CD8-positive, alpha-beta memory T cell (primary cell): Measurements from ENCODE around the gene TGFBI. TPM values are rescaled to one million over a fixed set of nuclear protein-coding genes. Genes with fewer than 3 reads are reported as not detected.

Experiments used
- CTCF ChIA-PET: fragments of 350-600 bp; sonication (Branson Sonifier 250); formaldehyde crosslinking; loops from one replicate; lab custom pipeline; 2021; ENCODE audit warnings: antibody characterized with exemption; lab: Charles Lee
- POLR2A ChIA-PET: fragments of 350-600 bp; sonication (Branson Sonifier 250); formaldehyde crosslinking; loops from one replicate; lab custom pipeline; 2021; ENCODE audit warnings: antibody characterized with exemption; lab: Charles Lee
- DNase-seq, 5 donors: peaks; one replicate each; pipeline versions ENCODE4 v3.0.0 to v3.0.0-alpha.2; 2020 to 2022; ENCODE audit warnings: mixed read lengths in 1 of 5
- H3K27ac ChIP-seq: one replicate; pipeline ENCODE4 v1.7.0; 2013; ENCODE audit warnings: low read depth, mild to moderate bottlenecking, low read length, moderate library complexity
- H3K27me3 ChIP-seq: 2 replicates; pipeline ENCODE4 v1.7.0; 2013; ENCODE audit warnings: low read length, mild to moderate bottlenecking; ENCODE audit not compliant: insufficient read depth, poor library complexity, severe bottlenecking
- H3K36me3 ChIP-seq: 2 replicates; pipeline ENCODE4 v1.7.0; 2013; ENCODE audit warnings: mild to moderate bottlenecking, low read length, moderate library complexity; ENCODE audit not compliant: insufficient read depth
- H3K4me1 ChIP-seq: 2 replicates; pipeline ENCODE4 v1.7.0; 2013; ENCODE audit warnings: mild to moderate bottlenecking, low read length, moderate library complexity; ENCODE audit not compliant: insufficient read depth
- H3K4me3 ChIP-seq: 2 replicates; pipeline ENCODE4 v1.7.0; 2013; ENCODE audit warnings: mild to moderate bottlenecking, low read length
- H3K9me3 ChIP-seq: 2 replicates; pipeline ENCODE4 v1.7.0; 2013; ENCODE audit warnings: mild to moderate bottlenecking, low read length
- H3K27ac Mint-ChIP-seq, 8 donors: one replicate each; pipeline ENCODE4 v1.8.0; 2020 to 2021; ENCODE audit warnings: mixed read lengths in 8 of 8, mild to moderate bottlenecking in 6 of 8, inconsistent platforms in 3 of 8, moderate library complexity in 3 of 8
- H3K27me3 Mint-ChIP-seq, 2 donors: one replicate each; pipeline ENCODE4 v1.8.0; 2020 to 2021; ENCODE audit warnings: mixed read lengths in 2 of 2, mild to moderate bottlenecking in 1 of 2, moderate library complexity in 1 of 2
- H3K36me3 Mint-ChIP-seq, 3 donors: one replicate each; pipeline ENCODE4 v1.8.0; 2020 to 2021; ENCODE audit warnings: mixed read lengths in 3 of 3, inconsistent platforms in 1 of 3, mild to moderate bottlenecking in 1 of 3
- H3K4me1 Mint-ChIP-seq, 3 donors: one replicate each; pipeline ENCODE4 v1.8.0; 2020 to 2021; ENCODE audit warnings: mixed read lengths in 3 of 3, inconsistent platforms in 1 of 3, mild to moderate bottlenecking in 1 of 3
- H3K4me3 Mint-ChIP-seq, 7 donors: one replicate each; pipeline ENCODE4 v1.8.0; 2020 to 2021; ENCODE audit warnings: mixed read lengths in 7 of 7, mild to moderate bottlenecking in 6 of 7, moderate library complexity in 4 of 7, inconsistent platforms in 2 of 7
- H3K9me3 Mint-ChIP-seq, 5 donors: one replicate each; pipeline ENCODE4 v1.8.0; 2020 to 2022; ENCODE audit warnings: mixed read lengths in 5 of 5, mild to moderate bottlenecking in 3 of 5, moderate library complexity in 2 of 5, inconsistent platforms in 1 of 5
- polyA plus RNA-seq: library from polyadenylated mRNA; unstranded; fragments of 300-500 nt; fragmentation: Illumina TruSeq; gene quantifications from one replicate; pipeline ENCODE4 v1.2.3, GENCODE V29; 2021
- total RNA-seq, 2 experiments: library from RNA; stranded (reverse); gene quantifications; one replicate each; pipeline ENCODE4 v1.2.3, GENCODE V29; 2021

Gene TGFBI
- total and polyA plus RNA-seq, 3 experiments from 2014 or later, result 4.9 to 9.2 (median 8.8) TPM

GRCh38 chr5:136015966-136016650, 12.7 kb upstream of the TGFBI start:
- no peaks in the 10 kb centered on the region for H3K9me3 ChIP-seq
- no peak overlapping the region for H3K27ac Mint-ChIP-seq
- peaks cover 13 to 16% of the 10 kb centered on the region in 2 donors for H3K27me3 Mint-ChIP-seq
- no peaks in the 10 kb centered on the region for H3K36me3 ChIP-seq
- no peak for DNase-seq
- peaks cover 0 to 3% (median 0%) of the 10 kb centered on the region in 3 donors for H3K36me3 Mint-ChIP-seq
- no peak overlapping the region for H3K27ac ChIP-seq
- H3K4me1 ChIP-seq, result no peaks in the 10 kb centered on the region
- H3K27me3 ChIP-seq, result no peaks in the 10 kb centered on the region
- no peak overlapping the region for H3K4me3 ChIP-seq
- no peak overlapping the region for H3K4me3 Mint-ChIP-seq
- ChIA-PET POLR2A (no interaction called here), CTCF (no interaction called here)
- peaks cover 9 to 16% (median 15%) of the 10 kb centered on the region in 3 donors for H3K4me1 Mint-ChIP-seq
- H3K9me3 Mint-ChIP-seq, result no peaks in the 10 kb centered on the region

GRCh38 chr5:136016945-136017530, 11.8 kb upstream of the TGFBI start:
- Mint-ChIP-seq H3K27me3 (peaks cover 13 to 16% of the 10 kb centered on the region in 2 donors), H3K36me3 (peaks cover 0 to 3% (median 0%) of the 10 kb centered on the region in 3 donors), H3K9me3 (no peaks in the 10 kb centered on the region), H3K27ac (no peak overlapping the region), H3K4me1 (peaks cover 5 to 11% (median 10%) of the 10 kb centered on the region in 3 donors), H3K4me3 (no peak overlapping the region)
- DNase-seq, result no peak
- Histone ChIP-seq H3K36me3 (no peaks in the 10 kb centered on the region), H3K4me1 (no peaks in the 10 kb centered on the region), H3K27me3 (no peaks in the 10 kb centered on the region), H3K9me3 (no peaks in the 10 kb centered on the region), H3K27ac (no peak overlapping the region), H3K4me3 (no peak overlapping the region)
- CTCF ChIA-PET, result no interaction called here
- POLR2A ChIA-PET, result no interaction called here

- Mint-ChIP-seq H3K4me3 (no peak overlapping the region), H3K27ac (no peak overlapping the region), H3K27me3 (peaks cover 7 to 11% of the 10 kb centered on the region in 2 donors), H3K9me3 (no peaks in the 10 kb centered on the region), H3K36me3 (peaks cover 0 to 3% (median 0%) of the 10 kb centered on the region in 3 donors), H3K4me1 (peaks cover 2 to 6% (median 6%) of the 10 kb centered on the region in 3 donors)
- Histone ChIP-seq H3K27me3 (no peaks in the 10 kb centered on the region), H3K27ac (no peak overlapping the region), H3K9me3 (no peaks in the 10 kb centered on the region), H3K36me3 (no peaks in the 10 kb centered on the region), H3K4me3 (no peak overlapping the region), H3K4me1 (no peaks in the 10 kb centered on the region)
- CTCF ChIA-PET, result interaction anchor here (0.9 kb wide), 1 partner anchor 15 kb away, joined by 3 read pairs; no protein-coding TSS in a partner anchor
- no peak for DNase-seq
- POLR2A ChIA-PET, result no interaction called here
These were observed 9.7 kb upstream of the TGFBI start for GRCh38 chr5:136018814-136019783.

DNA sequence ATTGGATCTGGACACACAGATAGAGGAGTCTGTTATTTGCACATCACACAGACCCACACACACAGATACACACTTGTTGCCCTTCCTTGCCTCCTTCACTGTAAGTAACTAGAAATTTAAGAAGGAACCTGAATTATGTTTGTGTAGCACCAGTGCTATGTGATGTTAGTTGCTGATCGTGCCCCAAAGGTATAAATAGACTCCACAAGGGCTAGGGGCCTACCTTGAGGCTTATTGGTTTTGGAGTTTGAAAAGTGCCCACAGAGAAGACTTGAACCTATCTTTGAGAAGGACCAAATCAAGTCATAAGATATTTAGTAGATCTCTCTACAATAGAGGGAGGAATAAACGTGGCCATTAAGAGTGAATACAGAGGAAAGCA, 8.8 kb upstream of the TGFBI start:
- Mint-ChIP-seq H3K9me3 (no peaks in the 10 kb centered on the region), H3K36me3 (peaks cover 0 to 3% (median 0%) of the 10 kb centered on the region in 3 donors), H3K27me3 (peaks cover 2 to 5% of the 10 kb centered on the region in 2 donors), H3K27ac (no peak overlapping the region), H3K4me3 (no peak overlapping the region), H3K4me1 (no peaks in the 10 kb centered on the region)
- H3K36me3 ChIP-seq, result no peaks in the 10 kb centered on the region
- ChIA-PET CTCF (no interaction called here), POLR2A (no interaction called here)
- H3K4me1 ChIP-seq, result no peaks in the 10 kb centered on the region
- no peaks in the 10 kb centered on the region for H3K27me3 ChIP-seq
- no peak overlapping the region for H3K27ac ChIP-seq
- H3K4me3 ChIP-seq, result no peak overlapping the region
- no peaks in the 10 kb centered on the region for H3K9me3 ChIP-seq
- DNase-seq, result no peak

- no peak overlapping the region for H3K4me3 ChIP-seq
- ChIA-PET POLR2A (no interaction called here), CTCF (no interaction called here)
- H3K4me1 Mint-ChIP-seq, result no peaks in the 10 kb centered on the region
- DNase-seq, result no peak
- H3K27me3 ChIP-seq, result no peaks in the 10 kb centered on the region
- H3K9me3 Mint-ChIP-seq, result no peaks in the 10 kb centered on the region
- H3K4me3 Mint-ChIP-seq, result no peak overlapping the region
- no peak overlapping the region for H3K27ac ChIP-seq
- no peaks in the 10 kb centered on the region for H3K4me1 ChIP-seq
- H3K27me3 Mint-ChIP-seq, result peaks cover 0 to 5% of the 10 kb centered on the region in 2 donors
- H3K27ac Mint-ChIP-seq, result no peak overlapping the region
- no peaks in the 10 kb centered on the region for H3K9me3 ChIP-seq
- peaks cover 0 to 3% (median 0%) of the 10 kb centered on the region in 3 donors for H3K36me3 Mint-ChIP-seq
- H3K36me3 ChIP-seq, result no peaks in the 10 kb centered on the region
These were observed 8.3 kb upstream of the TGFBI start for GRCh38 chr5:136020383-136021015.

DNA sequence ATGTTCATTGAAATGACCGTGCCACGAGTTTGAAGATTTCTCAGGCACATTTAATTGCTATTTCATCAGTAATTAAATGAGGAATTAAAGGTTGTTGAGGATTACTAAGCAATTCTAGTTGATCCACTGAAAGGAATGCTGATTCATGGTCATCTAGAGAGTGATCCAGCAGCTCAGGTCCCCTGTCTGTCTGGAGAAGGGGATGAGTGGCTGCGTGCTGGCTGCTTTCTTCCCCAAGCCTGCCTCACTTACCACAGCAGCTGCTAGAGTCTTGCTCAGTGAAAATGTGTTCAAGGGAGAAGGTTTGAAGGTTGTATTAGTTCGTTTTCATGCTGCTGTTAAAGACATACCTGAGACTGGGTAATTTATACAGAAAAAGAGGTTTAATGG, 7.8 kb upstream of the TGFBI start:
- no peaks in the 10 kb centered on the region for H3K27me3 ChIP-seq
- H3K27me3 Mint-ChIP-seq, result peaks cover 2 to 5% of the 10 kb centered on the region in 2 donors
- no peaks in the 10 kb centered on the region for H3K4me1 ChIP-seq
- H3K4me1 Mint-ChIP-seq, result no peaks in the 10 kb centered on the region
- no peak for DNase-seq
- peaks cover 0 to 3% (median 0%) of the 10 kb centered on the region in 3 donors for H3K36me3 Mint-ChIP-seq
- ChIA-PET POLR2A (no interaction called here), CTCF (interaction anchor here (1.2 kb wide), 1 partner anchor 16 kb away, joined by 6 read pairs; no protein-coding TSS in a partner anchor)
- no peak overlapping the region for H3K27ac ChIP-seq
- no peak overlapping the region for H3K27ac Mint-ChIP-seq
- H3K9me3 ChIP-seq, result no peaks in the 10 kb centered on the region
- no peak overlapping the region for H3K4me3 Mint-ChIP-seq
- H3K9me3 Mint-ChIP-seq, result no peaks in the 10 kb centered on the region
- H3K36me3 ChIP-seq, result no peaks in the 10 kb centered on the region
- H3K4me3 ChIP-seq, result no peak overlapping the region

- Mint-ChIP-seq H3K36me3 (no peaks in the 10 kb centered on the region), H3K27me3 (peaks cover 2 to 14% of the 10 kb centered on the region in 2 donors), H3K4me1 (no peaks in the 10 kb centered on the region), H3K27ac (no peak overlapping the region), H3K4me3 (no peak overlapping the region), H3K9me3 (no peaks in the 10 kb centered on the region)
- Histone ChIP-seq H3K4me1 (no peaks in the 10 kb centered on the region), H3K9me3 (no peaks in the 10 kb centered on the region), H3K27me3 (no peaks in the 10 kb centered on the region), H3K27ac (no peak overlapping the region), H3K4me3 (no peak overlapping the region), H3K36me3 (no peaks in the 10 kb centered on the region)
- ChIA-PET POLR2A (no interaction called here), CTCF (no interaction called here)
- DNase-seq, result no peak
These were observed 5.8 kb upstream of the TGFBI start for GRCh38 chr5:136022965-136023364.
